ENCODE data around the gene GSTM2. TPM values are rescaled to one million over a fixed set of nuclear protein-coding genes. Genes with fewer than 3 reads are reported as not detected.

The GSTM2 gene
- total and polyA plus RNA-seq, 7 donors = 4.9 to 139 (median 42.5) TPM

DNA sequence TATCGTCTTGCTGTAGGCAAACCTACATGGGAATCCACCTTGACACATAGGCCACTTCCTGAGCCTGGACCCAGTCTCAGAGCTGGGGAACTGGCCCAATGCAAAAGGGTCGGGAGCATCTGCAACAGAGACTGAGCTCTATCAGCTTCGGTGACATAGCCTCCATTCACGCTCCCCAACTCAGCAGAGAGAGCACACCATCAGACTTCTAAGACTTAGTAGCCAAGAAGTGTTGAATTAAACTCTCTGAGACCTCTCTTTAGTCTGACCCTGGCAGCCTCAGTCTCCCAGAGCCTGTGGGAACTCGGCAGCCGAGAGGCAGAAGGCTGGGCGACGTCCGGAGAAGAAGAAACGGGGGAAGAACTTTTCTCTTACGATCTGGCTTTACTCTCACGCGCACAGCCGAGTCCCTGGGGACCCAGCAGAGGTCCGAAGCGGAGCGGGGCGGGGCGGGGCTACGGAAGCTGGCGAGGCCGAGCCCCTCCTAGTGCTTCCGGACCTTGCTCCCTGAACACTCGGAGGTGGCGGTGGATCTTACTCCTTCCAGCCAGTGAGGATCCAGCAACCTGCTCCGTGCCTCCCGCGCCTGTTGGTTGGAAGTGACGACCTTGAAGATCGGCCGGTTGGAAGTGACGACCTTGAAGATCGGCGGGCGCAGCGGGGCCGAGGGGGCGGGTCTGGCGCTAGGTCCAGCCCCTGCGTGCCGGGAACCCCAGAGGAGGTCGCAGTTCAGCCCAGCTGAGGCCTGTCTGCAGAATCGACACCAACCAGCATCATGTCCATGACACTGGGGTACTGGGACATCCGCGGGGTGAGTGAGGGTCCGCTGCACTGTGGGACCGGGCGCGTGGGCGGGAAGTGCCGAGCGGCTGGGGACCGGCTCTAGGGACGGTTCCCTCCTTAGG lies 12.0 kb upstream of the GSTM2 start, which contains the start of gene GSTM4:
Gene GSTM4 (plus strand): TSS at position 485 of the 905 bp plus-strand sequence. CDS start 291 bp downstream, at position 776.
- no peaks in the 10 kb centered on the region for H3K27me3 ChIP-seq
- TF ChIP-seq POLR2A (IDR thresholded peaks at IDR 0.05) = peak; percentile 47 to 57
- TF ChIP-seq, protein P1, sequence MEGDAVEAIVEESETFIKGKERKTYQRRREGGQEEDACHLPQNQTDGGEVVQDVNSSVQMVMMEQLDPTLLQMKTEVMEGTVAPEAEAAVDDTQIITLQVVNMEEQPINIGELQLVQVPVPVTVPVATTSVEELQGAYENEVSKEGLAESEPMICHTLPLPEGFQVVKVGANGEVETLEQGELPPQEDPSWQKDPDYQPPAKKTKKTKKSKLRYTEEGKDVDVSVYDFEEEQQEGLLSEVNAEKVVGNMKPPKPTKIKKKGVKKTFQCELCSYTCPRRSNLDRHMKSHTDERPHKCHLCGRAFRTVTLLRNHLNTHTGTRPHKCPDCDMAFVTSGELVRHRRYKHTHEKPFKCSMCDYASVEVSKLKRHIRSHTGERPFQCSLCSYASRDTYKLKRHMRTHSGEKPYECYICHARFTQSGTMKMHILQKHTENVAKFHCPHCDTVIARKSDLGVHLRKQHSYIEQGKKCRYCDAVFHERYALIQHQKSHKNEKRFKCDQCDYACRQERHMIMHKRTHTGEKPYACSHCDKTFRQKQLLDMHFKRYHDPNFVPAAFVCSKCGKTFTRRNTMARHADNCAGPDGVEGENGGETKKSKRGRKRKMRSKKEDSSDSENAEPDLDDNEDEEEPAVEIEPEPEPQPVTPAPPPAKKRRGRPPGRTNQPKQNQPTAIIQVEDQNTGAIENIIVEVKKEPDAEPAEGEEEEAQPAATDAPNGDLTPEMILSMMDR (IDR thresholded peaks at IDR 0.05) = no peak
- TF ChIP-seq EP300 (IDR thresholded peaks at IDR 0.05) = no peak
- peak; percentile 66 to 83 (median 72) for TF ChIP-seq POLR2AphosphoS5 (IDR thresholded peaks at IDR 0.05)
- peak; percentile 95 for DNase-seq
- intact Hi-C loops (cut with DNase I) = no loop called here
- peaks cover 0 to 25% (median 19%) of the 10 kb centered on the region in 4 donors for H3K4me1 ChIP-seq
- WGBS, 2 donors = 0 to 1% methylated on average over 54 of the region's 54 CpGs
- peak within 1 kb of the TSS; percentile 60 to 69 (median 63) for H3K4me3 ChIP-seq
- peak within 1 kb of the TSS; percentile 86 to 90 (median 88) for H3K27ac ChIP-seq
- H3K9me3 ChIP-seq = no peaks in the 10 kb centered on the region
- peaks cover 0 to 33% (median 6%) of the 10 kb centered on the region in 4 donors for H3K36me3 ChIP-seq

GRCh38 chr1:109657395-109657794 lies 10.5 kb upstream of the GSTM2 start:
- Histone ChIP-seq H3K27me3 (no peaks in the 10 kb centered on the region), H3K27ac (peak overlapping the region; percentile 86 to 90 (median 88)), H3K4me3 (no peak overlapping the region), H3K4me1 (peaks cover 0 to 25% (median 19%) of the 10 kb centered on the region in 4 donors), H3K9me3 (no peaks in the 10 kb centered on the region), H3K36me3 (peaks cover 0 to 44% (median 6%) of the 10 kb centered on the region in 4 donors)
- DNase-seq = no peak
- no peak for TF ChIP-seq POLR2A (IDR thresholded peaks at IDR 0.05)
- no peak for TF ChIP-seq EP300 (IDR thresholded peaks at IDR 0.05)
- TF ChIP-seq, protein P1 (IDR thresholded peaks at IDR 0.05) = no peak
- no peak for TF ChIP-seq POLR2AphosphoS5 (IDR thresholded peaks at IDR 0.05)
- intact Hi-C loops (cut with DNase I) = no loop called here
- WGBS, 2 donors = 94 to 95% methylated on average over 4 of the region's 4 CpGs

GRCh38 chr1:109657970-109658369 lies 9.9 kb upstream of the GSTM2 start:
- no peaks in the 10 kb centered on the region for H3K27me3 ChIP-seq
- intact Hi-C loops (cut with DNase I) = no loop called here
- H3K4me3 ChIP-seq = no peak overlapping the region
- H3K4me1 ChIP-seq = peaks cover 0 to 25% (median 19%) of the 10 kb centered on the region in 4 donors
- H3K36me3 ChIP-seq = peaks cover 0 to 44% (median 6%) of the 10 kb centered on the region in 4 donors
- 74 to 83% methylated on average over 7 of the region's 7 CpGs for WGBS, 2 donors
- H3K9me3 ChIP-seq = no peaks in the 10 kb centered on the region
- no peak for DNase-seq
- TF ChIP-seq POLR2AphosphoS5 (IDR thresholded peaks at IDR 0.05) (no peak), POLR2A (IDR thresholded peaks at IDR 0.05) (no peak), EP300 (IDR thresholded peaks at IDR 0.05) (no peak)
- TF ChIP-seq, protein P1 (IDR thresholded peaks at IDR 0.05) = no peak
- H3K27ac ChIP-seq = no peak overlapping the region

- H3K4me3 ChIP-seq = no peak overlapping the region
- H3K27ac ChIP-seq = no peak overlapping the region
- TF ChIP-seq POLR2A (IDR thresholded peaks at IDR 0.05) = no peak
- no peak for TF ChIP-seq EP300 (IDR thresholded peaks at IDR 0.05)
- TF ChIP-seq, protein P1 (IDR thresholded peaks at IDR 0.05) = no peak
- no peak for TF ChIP-seq POLR2AphosphoS5 (IDR thresholded peaks at IDR 0.05)
- intact Hi-C loops (cut with DNase I) = no loop called here
- DNase-seq = no peak
- H3K4me1 ChIP-seq = peaks cover 0 to 27% (median 19%) of the 10 kb centered on the region in 4 donors
- 47 to 53% methylated on average over 3 of the region's 3 CpGs for WGBS, 2 donors
- H3K27me3 ChIP-seq = no peaks in the 10 kb centered on the region
- no peaks in the 10 kb centered on the region for H3K9me3 ChIP-seq
- H3K36me3 ChIP-seq = peaks cover 0 to 44% (median 6%) of the 10 kb centered on the region in 4 donors
Measured at GRCh38 chr1:109658533-109659042, 9.3 kb upstream of the GSTM2 start.
